ENCODE results near the gene GPC5.
"Not testable (repeated sequence)": the region's sequence is repeated elsewhere in the genome, so short reads cannot be mapped to it uniquely, and the experiment has no call there.

GPC5 gene

DNA sequence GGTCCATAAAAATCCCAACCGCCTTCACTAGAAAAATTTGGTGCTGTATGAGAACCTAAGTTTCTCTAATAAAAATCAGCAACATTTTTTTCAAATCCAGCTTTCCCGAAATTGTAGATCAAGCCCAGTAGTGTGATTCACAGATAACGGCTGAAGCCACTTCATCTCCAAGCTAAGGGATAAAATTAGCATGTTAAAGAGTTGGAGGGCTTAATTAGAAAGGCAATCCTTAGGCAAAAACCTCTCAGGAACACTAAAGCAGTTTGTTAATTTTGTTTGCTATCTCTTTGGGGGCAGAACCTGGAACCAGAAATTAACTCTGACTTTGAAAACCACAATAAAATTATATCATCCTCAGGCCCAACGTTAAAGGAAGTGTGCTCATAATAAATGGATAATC lies 820.2 kb downstream of the GPC5 start:
- no peak for DNase-seq

DNA sequence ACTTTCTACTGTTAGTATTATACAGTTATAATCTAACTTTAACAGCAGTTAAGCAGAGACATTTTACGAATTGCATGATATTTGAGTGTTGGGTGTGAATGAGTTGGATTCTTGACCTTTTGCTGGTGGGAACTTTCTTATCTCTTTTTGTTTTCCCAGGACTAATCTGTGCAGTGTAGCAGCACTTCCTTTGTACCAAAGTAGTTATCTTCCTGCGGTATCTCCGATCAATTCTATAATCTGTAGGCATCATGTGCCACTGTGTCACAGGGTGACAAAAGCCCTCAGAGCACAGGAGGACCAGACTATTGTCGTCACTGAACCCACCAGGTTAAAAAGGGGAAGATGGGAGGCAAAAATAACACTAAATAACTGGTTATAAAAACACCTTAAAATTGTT lies 823.5 kb downstream of the GPC5 start:
- peak; percentile 68 for DNase-seq

DNA sequence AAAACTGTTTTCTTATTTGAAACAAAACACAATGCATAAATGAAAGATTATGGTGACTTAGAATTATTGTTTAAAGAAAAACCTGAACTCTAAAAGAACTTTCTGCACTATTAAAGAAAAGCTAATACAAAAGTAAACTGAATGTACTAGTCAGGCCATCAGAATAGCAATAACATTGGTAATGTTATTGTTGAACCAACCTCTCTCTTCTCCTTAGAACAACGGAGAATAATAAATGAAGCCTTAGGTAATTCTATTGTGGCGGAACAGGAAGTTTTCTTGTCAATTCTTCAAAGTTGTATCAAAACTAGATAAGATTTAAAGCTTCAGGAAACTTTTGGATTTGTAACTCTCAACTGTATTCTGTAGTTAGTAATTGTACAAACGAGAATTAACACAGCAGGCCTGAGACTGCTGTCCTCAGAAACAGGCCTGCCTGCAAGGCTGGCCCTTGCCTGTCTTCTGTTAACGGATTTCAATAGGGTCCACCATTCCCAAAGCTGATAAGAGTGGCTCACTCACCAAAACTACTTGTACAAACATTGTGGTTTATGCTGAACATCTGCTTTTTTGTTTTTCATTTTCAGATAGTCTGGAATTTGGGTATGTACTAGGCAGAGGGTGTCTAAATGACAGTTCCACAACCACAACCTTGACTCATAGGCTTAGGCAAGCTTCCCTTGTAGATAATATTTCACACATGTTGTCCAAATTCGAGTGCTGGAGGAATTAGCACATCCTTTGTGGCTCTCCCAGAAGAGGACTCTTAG lies 825.8 kb downstream of the GPC5 start:
- DNase-seq = peak; percentile 100

GRCh38 chr13:92224825-92225224 lies 826.4 kb downstream of the GPC5 start:
- DNase-seq = peak; percentile 96

- DNase-seq = peak; percentile 92
Measured at GRCh38 chr13:92225861-92226260, 827.4 kb downstream of the GPC5 start.

DNA sequence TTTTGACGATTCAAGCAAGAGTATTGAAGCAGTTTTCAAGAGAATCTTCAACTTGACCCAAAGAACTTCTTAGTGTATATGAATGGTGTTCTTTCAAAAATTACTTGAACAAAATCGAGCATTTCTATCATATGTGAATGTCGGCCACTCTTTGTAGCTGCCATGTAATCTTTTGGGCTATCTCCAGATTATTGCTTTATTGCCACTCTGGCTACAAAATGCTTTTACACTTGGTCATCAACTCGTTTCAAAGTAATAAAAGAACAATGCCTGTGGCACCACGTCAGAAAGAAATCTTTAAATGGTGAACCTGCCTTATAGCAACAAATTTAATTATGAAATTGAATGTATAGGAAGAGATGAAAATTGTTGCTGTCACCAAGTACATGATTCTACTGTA lies 834.5 kb downstream of the GPC5 start:
- DNase-seq = no peak

- DNase-seq = no peak
Measured at GRCh38 chr13:92251671-92252210, 853.3 kb downstream of the GPC5 start.

- no peak for DNase-seq
Measured at GRCh38 chr13:92255526-92255925, 857.1 kb downstream of the GPC5 start.

DNA sequence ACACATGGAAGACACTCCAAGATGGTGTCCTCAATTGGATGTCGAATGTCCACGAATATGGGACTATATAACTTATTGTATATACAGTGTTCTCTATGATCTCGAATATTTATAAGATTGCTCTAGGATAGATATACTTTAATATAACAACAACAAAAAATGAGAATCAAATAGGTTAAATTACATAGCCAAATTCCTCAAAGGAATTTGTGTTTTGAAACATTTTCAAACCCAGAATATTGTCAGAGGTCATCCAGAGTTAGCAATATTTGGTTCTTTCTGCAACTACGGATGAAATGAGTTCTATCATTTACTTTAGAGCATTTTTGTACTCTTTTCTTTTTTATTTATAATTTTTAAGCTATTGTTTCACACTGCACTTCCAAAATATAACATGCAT lies 857.8 kb downstream of the GPC5 start:
- DNase-seq = no peak

DNA sequence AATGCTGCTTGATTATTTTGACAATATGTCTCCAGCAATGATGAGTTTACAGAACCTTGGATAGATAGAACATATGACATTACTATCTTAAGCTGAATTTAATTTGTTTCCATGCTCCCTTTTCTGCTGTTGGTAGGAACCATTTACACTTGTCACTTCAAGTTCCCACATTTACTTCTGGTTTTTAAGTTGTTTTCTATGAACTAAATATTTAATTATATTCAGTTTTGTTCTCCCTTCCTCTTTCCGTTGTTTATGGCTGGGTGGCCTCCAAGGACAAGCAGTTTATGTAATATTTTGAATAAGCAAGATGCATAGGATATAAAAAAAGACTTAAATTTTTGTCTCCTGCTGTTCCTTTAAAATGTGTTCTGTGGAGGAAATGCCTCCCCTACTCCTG lies 860.6 kb downstream of the GPC5 start:
- no peak for DNase-seq

DNA sequence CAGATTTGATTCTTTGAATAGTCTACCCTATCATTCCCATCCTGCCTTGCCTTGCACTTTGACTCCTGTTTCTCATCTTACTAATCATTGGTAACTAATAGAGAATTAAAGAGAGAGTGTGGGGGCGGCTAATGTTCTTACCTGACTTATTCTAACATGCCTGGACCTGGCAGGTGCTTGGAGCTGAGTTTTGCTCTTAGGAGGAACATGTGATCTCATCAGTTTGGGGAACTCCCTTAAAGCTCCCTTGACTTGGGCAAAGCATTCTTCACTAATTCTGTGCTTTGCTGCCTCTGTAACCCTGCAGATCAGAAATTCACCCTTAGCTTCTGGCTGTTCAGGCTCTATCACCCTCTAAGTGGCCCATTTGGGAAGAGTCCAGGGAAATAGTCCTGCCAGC lies 861.1 kb downstream of the GPC5 start:
- no peak for DNase-seq

DNA sequence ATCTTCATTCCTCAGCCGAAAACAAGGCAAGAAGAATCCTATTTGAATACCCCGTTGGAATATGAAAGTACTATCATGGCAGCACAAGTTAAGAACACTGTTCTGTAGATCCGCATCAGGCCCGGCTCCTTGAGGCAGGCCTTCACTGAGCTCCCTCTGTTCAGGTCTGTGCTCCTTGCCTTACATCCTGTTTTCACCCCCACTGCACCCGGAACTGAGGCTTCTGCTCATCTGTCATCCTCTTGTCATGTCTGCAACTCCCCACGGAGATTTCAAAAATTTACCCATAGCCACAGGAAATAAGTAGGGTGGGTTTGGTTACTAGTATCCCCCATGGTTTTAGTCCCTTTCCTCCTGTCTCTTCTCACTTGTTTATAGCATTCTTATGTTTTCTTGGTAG lies 861.9 kb downstream of the GPC5 start:
- DNase-seq = no peak

DNA sequence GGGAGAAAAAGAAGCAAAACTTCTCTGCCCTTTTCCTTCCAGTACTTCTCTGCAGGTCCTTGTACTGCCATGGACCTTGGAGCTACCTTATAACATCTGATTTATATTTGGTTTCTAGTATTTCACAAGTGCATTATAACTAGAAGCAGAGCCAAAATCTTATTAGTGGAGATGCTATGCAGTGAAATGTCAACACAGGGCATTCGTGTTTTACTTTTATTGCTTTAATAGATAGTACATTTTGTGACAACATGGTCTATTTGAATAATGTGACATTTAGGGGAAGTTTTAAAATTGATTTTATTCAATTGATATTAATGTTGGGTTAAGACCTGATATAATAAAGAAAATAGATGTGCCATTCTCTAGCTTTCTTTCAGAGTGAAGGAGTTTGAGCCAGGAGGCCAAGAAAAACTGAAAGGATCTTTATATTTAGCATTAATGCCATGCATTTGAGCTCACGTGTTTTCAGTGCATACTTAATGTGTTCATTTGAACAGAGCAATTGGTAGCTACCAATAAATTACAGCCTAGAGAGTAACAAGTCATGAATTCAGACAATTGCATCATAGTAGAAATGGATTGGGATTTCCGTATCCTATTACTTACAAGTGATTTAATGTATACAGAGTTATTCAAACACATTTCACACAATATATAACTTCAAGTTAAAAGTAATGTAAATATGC lies 863.8 kb downstream of the GPC5 start:
- no peak for DNase-seq

GRCh38 chr13:92265408-92265807 lies 867.0 kb downstream of the GPC5 start:
- DNase-seq = no peak

DNA sequence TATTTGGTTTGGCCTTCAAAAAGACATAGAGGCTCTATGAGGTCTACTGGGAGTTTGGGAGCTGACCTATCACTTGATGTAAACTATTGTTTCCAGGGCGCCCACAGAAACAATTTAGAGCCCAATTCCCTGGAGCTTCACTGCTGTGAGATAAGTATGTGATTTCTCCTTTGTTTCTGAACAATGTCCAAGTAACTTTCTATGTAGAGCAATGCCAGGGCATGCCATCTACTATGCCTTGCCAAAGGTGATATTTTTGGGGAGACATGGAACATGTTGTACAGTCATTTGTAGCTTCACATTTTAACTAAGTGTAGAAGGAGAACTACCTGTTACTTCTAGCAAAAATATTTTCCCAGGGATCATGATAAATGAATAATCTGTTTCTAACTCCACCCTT lies 872.6 kb downstream of the GPC5 start:
- DNase-seq = no peak

- no peak for DNase-seq
Measured at GRCh38 chr13:92272177-92272576, 873.8 kb downstream of the GPC5 start.

GRCh38 chr13:92280986-92281385 lies 882.6 kb downstream of the GPC5 start:
- not testable (repeated sequence) for DNase-seq

DNA sequence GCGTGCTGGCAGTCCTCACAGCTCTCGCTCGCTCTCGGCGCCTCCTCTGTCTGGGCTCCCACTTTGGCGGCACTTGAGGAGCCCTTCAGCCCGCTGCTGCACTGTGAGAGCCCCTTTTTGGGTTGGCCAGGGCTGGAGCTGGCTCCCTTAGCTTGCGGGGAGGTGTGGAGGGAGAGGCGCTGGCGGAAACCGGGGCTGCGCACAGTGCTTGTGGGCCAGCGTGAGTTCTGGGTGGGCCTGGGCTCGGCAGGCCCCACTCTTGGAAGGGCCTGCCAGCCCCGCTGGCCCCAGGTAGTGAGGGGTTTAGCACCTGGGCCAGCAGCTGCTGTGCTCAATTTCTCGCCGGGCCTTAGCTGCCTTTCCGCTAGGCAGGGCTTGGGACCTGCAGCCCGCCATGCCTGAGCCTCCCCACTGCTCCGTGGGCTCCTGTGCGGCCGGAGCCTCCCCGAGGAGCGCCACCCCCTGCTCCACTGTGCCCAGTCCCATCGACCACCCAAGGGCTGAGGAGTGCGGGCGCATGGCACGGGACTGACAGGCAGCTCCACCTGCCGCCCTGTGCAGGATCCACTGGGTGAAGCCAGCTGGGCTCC lies 892.4 kb downstream of the GPC5 start:
- DNase-seq = not testable (repeated sequence)

DNA sequence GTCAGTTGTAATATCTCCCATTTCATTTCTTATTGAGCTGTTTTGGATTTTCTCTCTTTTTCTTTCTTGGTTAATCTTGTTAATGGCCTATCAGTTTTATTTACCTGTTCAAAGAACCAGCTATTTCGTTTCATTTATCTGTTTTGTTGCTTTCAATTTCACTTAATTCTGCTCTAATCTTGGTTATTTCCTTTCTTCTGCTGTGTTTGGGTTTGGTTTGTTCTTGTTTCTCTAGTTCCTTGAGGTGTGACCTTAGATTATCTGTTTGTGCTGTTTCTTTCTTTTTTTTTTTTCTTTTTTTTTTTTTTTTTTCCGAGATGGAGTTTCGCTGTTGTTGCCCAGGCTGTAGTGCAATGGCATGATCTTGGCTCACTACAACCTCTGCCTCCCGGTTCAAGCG lies 896.1 kb downstream of the GPC5 start:
- DNase-seq = not testable (repeated sequence)

GRCh38 chr13:92296154-92296671 lies 897.8 kb downstream of the GPC5 start:
- not testable (repeated sequence) for DNase-seq

DNA sequence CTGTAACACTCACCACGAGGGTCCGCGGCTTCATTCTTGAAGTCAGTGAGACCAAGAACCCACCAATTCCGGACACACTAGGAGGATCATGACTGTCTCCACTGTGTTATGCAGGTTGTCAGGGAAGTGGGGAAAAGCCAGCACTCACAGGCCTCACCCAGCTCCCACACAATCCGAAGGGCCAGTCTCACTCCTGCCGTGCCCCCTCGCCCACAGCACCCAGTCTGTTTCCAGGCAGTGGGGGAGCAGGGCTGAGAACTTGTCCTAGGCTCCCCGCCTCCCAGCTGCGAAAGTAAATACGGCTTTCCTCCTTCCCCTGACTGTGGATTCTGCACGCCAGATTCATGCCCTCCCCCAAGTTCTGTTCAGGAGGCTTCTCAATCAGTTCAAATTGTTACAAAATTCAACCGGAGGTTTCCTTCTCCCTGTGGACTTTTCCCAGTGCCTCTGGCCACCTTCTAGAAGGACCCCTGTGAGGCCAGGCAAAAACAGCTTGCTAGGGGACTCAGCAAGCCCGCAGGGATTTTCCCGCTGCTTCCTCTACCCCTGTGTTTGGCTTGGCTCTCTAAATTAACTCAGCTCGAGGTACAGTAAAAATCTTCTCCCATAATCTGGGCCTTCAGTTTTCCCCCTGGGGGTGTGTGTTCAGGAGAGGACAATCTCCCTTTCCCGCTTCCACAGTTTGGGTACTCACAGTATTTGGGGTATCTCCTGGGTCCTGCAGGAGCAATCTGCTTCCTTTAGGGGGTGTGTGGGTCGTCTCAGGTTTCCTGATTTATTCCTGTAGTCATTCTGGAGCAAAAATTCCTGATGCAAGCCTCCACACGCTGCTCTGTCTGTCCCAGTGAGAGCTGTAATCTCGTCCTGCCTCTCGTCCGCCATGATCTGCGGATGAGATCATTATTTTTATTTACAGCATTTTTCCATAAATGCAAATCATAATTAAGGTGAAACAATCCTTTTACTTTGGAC lies 899.8 kb downstream of the GPC5 start:
- DNase-seq = no peak

GRCh38 chr13:92300651-92301050 lies 902.2 kb downstream of the GPC5 start:
- no peak for DNase-seq
